ENCODE results near the gene SLC17A2.
"Not testable (repeated sequence)": the region's sequence is repeated elsewhere in the genome, so short reads cannot be mapped to it uniquely, and the experiment has no call there.

The SLC17A2 gene

GRCh38 chr6:25949695-25950094, 19.2 kb upstream of the SLC17A2 start:
- no peak for DNase-seq (ENCODE audit: extremely low spot score)
- ChIA-PET POLR2A (no interaction called here), CTCF (interaction anchor here (1.0 to 1.2 kb wide), 2 partner anchors 9 kb away, joined by 3 read pairs; no protein-coding TSS in a partner anchor)
- TF ChIP-seq CTCF (IDR thresholded peaks at IDR 0.05; ENCODE audit: control extremely low read depth, extremely low read depth, low read depth, missing control alignments), result no peak

- POLR2A ChIA-PET, result not testable (repeated sequence)
- CTCF ChIA-PET, result interaction anchor here (0.7 to 2.2 kb wide), 2 partner anchors 14 to 44 kb away, joined by 3 to 6 read pairs; no protein-coding TSS in a partner anchor
Observed at GRCh38 chr6:25947492-25947891, 17.0 kb upstream of the SLC17A2 start.

GRCh38 chr6:25946631-25947030, 16.1 kb upstream of the SLC17A2 start:
- no peak for DNase-seq (ENCODE audit: extremely low spot score)
- ChIA-PET CTCF (interaction anchor here (2.2 kb wide), 1 partner anchor 15 kb away, joined by 6 read pairs; no protein-coding TSS in a partner anchor), POLR2A (no interaction called here)
- TF ChIP-seq CTCF (IDR thresholded peaks at IDR 0.05; ENCODE audit: control extremely low read depth, extremely low read depth, low read depth, missing control alignments), result no peak

More at GRCh38 chr6:25947492-25947891, 17.0 kb upstream of the SLC17A2 start:
- DNase-seq (ENCODE audit: extremely low spot score), result not testable (repeated sequence)

GRCh38 chr6:25945738-25946137, 15.2 kb upstream of the SLC17A2 start:
- POLR2A ChIA-PET; DNase-seq (ENCODE audit: extremely low spot score): not testable (repeated sequence)
- CTCF ChIA-PET, result interaction anchor here (2.8 kb wide), 1 partner anchor 16 kb away, joined by 6 read pairs; no protein-coding TSS in a partner anchor

GRCh38 chr6:25944688-25945574, 14.4 kb upstream of the SLC17A2 start:
- ChIA-PET POLR2A (no interaction called here), CTCF (interaction anchor here (1.1 to 2.8 kb wide), 6 partner anchors 8 to 227 kb away, joined by 3 to 7 read pairs (median 4); no protein-coding TSS in a partner anchor)
- peak; percentile 46 for DNase-seq (ENCODE audit: extremely low spot score)
- no peak for TF ChIP-seq CTCF (IDR thresholded peaks at IDR 0.05; ENCODE audit: control extremely low read depth, extremely low read depth, low read depth, missing control alignments)

GRCh38 chr6:25943887-25944286, 13.4 kb upstream of the SLC17A2 start:
- CTCF ChIA-PET, result interaction anchor here (1.1 to 2.8 kb wide), 8 partner anchors 9 to 226 kb away, joined by 3 to 9 read pairs (median 5); no protein-coding TSS in a partner anchor
- POLR2A ChIA-PET, result no interaction called here
- TF ChIP-seq CTCF (IDR thresholded peaks at IDR 0.05; ENCODE audit: control extremely low read depth, extremely low read depth, low read depth, missing control alignments), result no peak
- DNase-seq (ENCODE audit: extremely low spot score), result no peak

- ChIA-PET POLR2A (no interaction called here), CTCF (interaction anchor here (0.9 to 2.8 kb wide), 7 partner anchors 9 to 677 kb away, joined by 3 to 9 read pairs (median 5); no protein-coding TSS in a partner anchor)
- TF ChIP-seq CTCF (IDR thresholded peaks at IDR 0.05; ENCODE audit: control extremely low read depth, extremely low read depth, low read depth, missing control alignments), result peak; percentile 63
- DNase-seq (ENCODE audit: extremely low spot score), result peak; percentile 31
Observed at GRCh38 chr6:25942561-25943147, 12.2 kb upstream of the SLC17A2 start.
